Measurements from ENCODE around the gene PRLR. TPM values are rescaled to one million over a fixed set of nuclear protein-coding genes. Genes with fewer than 3 reads are reported as not detected.

Gene PRLR
- total RNA-seq, 2 donors from 2014 or later: 6.2 to 7.9 TPM

- intact Hi-C loops (cut with DNase I): no loop called here
- ATAC-seq (no peak), DNase-seq (no peak)
- no peaks in the 10 kb centered on the region for H3K9me3 ChIP-seq
- H3K4me1 ChIP-seq: peaks cover 10% of the 10 kb centered on the region
- WGBS, 2 donors: 61 to 65% methylated on average over 8 of the region's 8 CpGs
- H3K27ac ChIP-seq: no peak within 1 kb of the TSS
- H3K36me3 ChIP-seq (replicated peaks in 1 of 2; ENCODE audit: insufficient read depth in 1 of 2, low read depth in 2 of 2): no peaks in the 10 kb centered on the region
- no peak within 1 kb of the TSS for H3K4me3 ChIP-seq
- TF ChIP-seq POLR2A (IDR thresholded peaks at IDR 0.05) (no peak), CTCF (IDR thresholded peaks at IDR 0.05) (no peak)
- no peaks in the 10 kb centered on the region for H3K27me3 ChIP-seq
Measured at GRCh38 chr5:35047785-35048404, 182.4 kb downstream of the PRLR start, which contains the start of gene AGXT2. Gene AGXT2, minus strand, starts transcription at chr5:35047949. Its CDS starts 57 bp downstream, at chr5:35047892.

- no peak for ATAC-seq
- Histone ChIP-seq H3K27me3 (no peaks in the 10 kb centered on the region), H3K36me3 (replicated peaks in 1 of 2; ENCODE audit: insufficient read depth in 1 of 2, low read depth in 2 of 2) (no peaks in the 10 kb centered on the region), H3K4me3 (no peak overlapping the region), H3K9me3 (no peaks in the 10 kb centered on the region), H3K27ac (no peak overlapping the region), H3K4me1 (peaks cover 10% of the 10 kb centered on the region)
- intact Hi-C loops (cut with DNase I): no loop called here
- 87 to 91% methylated on average over 4 of the region's 4 CpGs for WGBS, 2 donors
- TF ChIP-seq CTCF (IDR thresholded peaks at IDR 0.05): no peak
- no peak for TF ChIP-seq POLR2A (IDR thresholded peaks at IDR 0.05)
- DNase-seq: no peak
Measured at GRCh38 chr5:35046774-35047173, 183.5 kb downstream of the PRLR start.

GRCh38 chr5:35045280-35045679, 185.0 kb downstream of the PRLR start:
- 30 to 46% methylated on average over 1 of the region's 1 CpG for WGBS, 2 donors
- Histone ChIP-seq H3K27ac (no peak overlapping the region), H3K36me3 (replicated peaks in 1 of 2; ENCODE audit: insufficient read depth in 1 of 2, low read depth in 2 of 2) (no peaks in the 10 kb centered on the region), H3K9me3 (no peaks in the 10 kb centered on the region), H3K27me3 (no peaks in the 10 kb centered on the region), H3K4me3 (no peak overlapping the region), H3K4me1 (no peaks in the 10 kb centered on the region)
- TF ChIP-seq POLR2A (IDR thresholded peaks at IDR 0.05) (no peak), CTCF (IDR thresholded peaks at IDR 0.05) (no peak)
- ATAC-seq (no peak), DNase-seq (no peak)
- intact Hi-C loops (cut with DNase I): no loop called here

- no peak overlapping the region for H3K4me3 ChIP-seq
- H3K36me3 ChIP-seq (replicated peaks in 1 of 2; ENCODE audit: insufficient read depth in 1 of 2, low read depth in 2 of 2): no peaks in the 10 kb centered on the region
- H3K27ac ChIP-seq: no peak overlapping the region
- no peak for TF ChIP-seq CTCF (IDR thresholded peaks at IDR 0.05)
- no peak for TF ChIP-seq POLR2A (IDR thresholded peaks at IDR 0.05)
- DNase-seq (no peak), ATAC-seq (no peak)
- no peaks in the 10 kb centered on the region for H3K4me1 ChIP-seq
- WGBS, 2 donors: 78 to 100% methylated on average over 1 to 4 of the region's 4 CpGs
- H3K27me3 ChIP-seq: no peaks in the 10 kb centered on the region
- H3K9me3 ChIP-seq: no peaks in the 10 kb centered on the region
- intact Hi-C loops (cut with DNase I): no loop called here
Measured at GRCh38 chr5:35044649-35045048, 185.6 kb downstream of the PRLR start.

GRCh38 chr5:35042781-35043180, 187.5 kb downstream of the PRLR start:
- no peaks in the 10 kb centered on the region for H3K4me1 ChIP-seq
- no peak for ATAC-seq
- no peak for DNase-seq
- H3K27me3 ChIP-seq: no peaks in the 10 kb centered on the region
- no peaks in the 10 kb centered on the region for H3K36me3 ChIP-seq (replicated peaks in 1 of 2; ENCODE audit: insufficient read depth in 1 of 2, low read depth in 2 of 2)
- intact Hi-C loops (cut with DNase I): no loop called here
- no peak overlapping the region for H3K27ac ChIP-seq
- no peak for TF ChIP-seq CTCF (IDR thresholded peaks at IDR 0.05)
- no peak for TF ChIP-seq POLR2A (IDR thresholded peaks at IDR 0.05)
- H3K4me3 ChIP-seq: no peak overlapping the region
- WGBS, 2 donors: 56 to 72% methylated on average over 4 of the region's 4 CpGs
- H3K9me3 ChIP-seq: no peaks in the 10 kb centered on the region

All from body of pancreas (tissue), 4 donors.